Left cardiac atrium (tissue), 4 donors: ENCODE data around the gene LENG8. TPM values are rescaled to one million over a fixed set of nuclear protein-coding genes. Genes with fewer than 3 reads are reported as not detected.
A peak's percentile ranks its signal among the peaks of the same experiment; 100 is the strongest.
"Not testable (repeated sequence)": the region's sequence is repeated elsewhere in the genome, so short reads cannot be mapped to it uniquely, and the experiment has no call there.

ENCODE experiments used
- ATAC-seq, 2 donors: fragments of 200-7000 bp; cut with Tn5 transposase; one replicate each; pipeline ENCODE4 v1.9.1; 2020; ENCODE audit warnings: mild to moderate bottlenecking in 2 of 2, moderate library complexity in 2 of 2
- DNase-seq: peaks from one replicate; pipeline ENCODE4 v3.0.0-alpha.2; 2020
- intact Hi-C, 2 donors: fragments of 100-400 bp; cut with DNase I; formaldehyde crosslinking; loops; one replicate each; pipeline versions ENCODE4 v1.14.1 to v1.15.1; 2022 to 2023
- total RNA-seq, 2 donors: library from RNA; stranded (reverse); fragmentation: NEBNext Ultra II Directional; extraction: Animal tissue kit (Norgen Biotek cat#: 25700); gene quantifications; one replicate each; pipeline ENCODE4 v1.2.1, GENCODE V29; 2021
- donor health status: DM: no; HTN: yes; CAD: no.
- donor health status: DM: no; HTN: yes; CAD: no; lungs with severe emphysema.
- donor health status: DM: yes; HTN: yes; CAD: no.
- donor health status: Dilated cardiomyopathy.

LENG8 gene
- total RNA-seq, 2 donors from 2014 or later = 66.6 to 76.5 TPM

GRCh38 chr19:54457773-54458647 lies 9.0 kb downstream of the LENG8 start:
- no peak for ATAC-seq
- intact Hi-C loops = no loop called here
- no peak for DNase-seq

DNA sequence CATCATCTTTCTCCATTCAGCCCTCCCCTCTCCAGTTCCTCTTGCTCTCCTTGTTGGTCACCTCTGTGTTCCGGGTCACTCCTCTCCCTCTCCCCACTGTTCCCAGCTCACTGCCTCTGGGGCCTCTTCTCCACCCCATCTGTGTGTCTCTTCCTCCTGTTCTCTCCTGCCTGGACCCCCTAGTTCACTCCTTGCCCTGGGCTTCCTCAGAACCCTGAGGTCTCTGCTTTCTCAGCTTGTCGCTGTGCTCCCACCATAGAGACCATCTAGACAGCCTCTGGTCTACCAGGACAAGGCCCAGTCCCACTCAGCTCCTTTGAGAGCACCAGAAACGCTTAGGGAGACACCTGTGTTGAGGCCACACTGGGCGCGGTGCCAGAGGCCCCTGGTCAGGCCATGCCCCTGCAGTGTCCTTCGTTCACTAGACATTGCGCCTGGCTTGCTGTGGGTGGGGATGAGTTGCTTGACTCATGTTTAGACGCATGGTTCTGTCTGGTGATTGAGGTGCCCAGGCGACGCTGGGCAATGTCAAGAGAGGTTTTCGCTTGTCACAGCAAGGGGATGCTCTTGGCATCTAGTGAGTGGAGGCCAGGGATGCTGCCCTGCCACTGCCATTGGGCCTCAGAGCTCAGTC lies 9.8 kb downstream of the LENG8 start:
- DNase-seq (no peak), ATAC-seq (no peak)
- intact Hi-C loops = no loop called here

DNA sequence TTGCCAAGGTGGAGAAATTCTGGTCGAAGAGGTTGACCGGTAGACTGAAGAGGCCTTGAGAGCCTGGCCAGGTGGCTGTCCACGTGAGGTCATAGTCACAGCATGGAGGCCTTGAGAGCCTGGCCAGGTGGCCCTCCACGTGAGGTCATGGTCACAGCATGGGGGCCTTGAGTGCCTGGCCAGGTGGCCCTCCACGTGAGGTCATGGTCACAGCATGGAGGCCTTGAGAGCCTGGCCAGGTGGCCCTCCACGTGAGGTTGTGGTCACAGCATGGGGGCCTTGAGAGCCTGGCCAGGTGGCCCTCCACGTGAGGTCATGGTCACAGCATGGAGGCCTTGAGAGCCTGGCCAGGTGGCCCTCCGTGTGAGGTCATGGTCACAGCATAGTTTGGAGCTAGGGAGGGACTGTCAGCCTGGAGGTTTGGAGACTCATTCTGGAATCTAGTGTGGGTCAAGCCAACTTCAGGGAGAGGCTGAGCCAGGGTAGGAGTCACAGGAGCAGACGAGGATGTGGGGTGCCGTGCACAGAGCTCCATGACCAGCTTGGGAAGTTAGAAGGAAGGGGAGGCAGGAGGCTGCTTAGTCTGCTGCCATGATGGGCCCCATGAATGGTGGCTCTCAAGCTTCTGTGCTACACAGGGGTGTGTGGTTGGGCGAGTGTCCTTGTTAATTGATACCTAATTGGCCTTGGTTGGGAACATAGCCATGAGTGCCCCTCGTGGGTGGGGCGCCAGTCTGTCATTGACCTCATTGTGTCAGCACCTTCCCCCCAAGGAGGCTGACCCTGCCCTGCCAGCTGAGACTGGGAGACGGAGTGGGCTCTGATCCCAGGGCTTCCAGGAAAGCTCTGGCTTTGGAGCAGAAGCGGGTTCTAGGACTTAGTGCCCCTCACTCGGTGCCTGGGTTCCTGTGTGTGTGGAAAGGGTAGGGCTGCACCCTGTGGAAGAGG lies 10.6 kb downstream of the LENG8 start:
- ATAC-seq (no peak), DNase-seq (no peak)

DNA sequence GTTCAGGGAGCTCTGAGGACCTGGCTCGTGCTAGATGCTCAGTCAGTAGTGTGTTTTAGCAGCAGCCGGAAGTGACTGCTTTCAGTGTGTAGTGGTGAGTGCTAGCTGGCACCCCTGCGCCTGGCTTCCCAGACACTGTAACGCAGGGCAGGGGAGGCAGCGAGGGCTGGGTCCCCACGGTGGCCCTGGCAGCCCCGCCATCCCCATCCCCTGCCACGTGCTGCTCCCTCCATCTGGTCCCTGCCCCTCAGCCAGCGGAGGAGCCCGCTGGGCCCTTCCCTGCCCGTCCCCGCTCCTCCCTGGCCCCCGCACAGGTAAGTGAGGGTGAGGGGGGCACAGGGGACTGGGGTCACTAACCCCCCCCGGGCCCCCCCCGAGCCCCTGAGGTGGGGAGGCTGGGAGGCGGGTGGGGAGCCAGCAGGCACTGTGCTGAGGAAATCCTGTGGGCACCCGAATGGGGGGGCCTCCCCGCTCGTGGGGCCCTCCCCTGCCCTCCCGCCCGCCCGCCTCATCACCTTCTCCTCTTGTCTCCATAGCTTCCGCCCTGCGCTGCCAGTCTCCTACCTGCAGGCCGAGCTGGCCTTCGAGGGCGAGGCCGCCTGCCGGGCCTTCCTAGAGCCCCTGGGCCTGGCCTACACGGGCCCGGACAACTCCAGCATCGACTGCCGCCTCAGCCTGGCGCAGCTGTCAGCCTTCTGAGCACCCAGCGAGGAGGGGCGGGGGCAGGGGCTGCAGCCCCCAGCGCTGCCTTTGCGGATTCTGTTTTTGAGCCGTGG lies 11.4 kb downstream of the LENG8 start:
- intact Hi-C loops = no loop called here
- ATAC-seq (no peak), DNase-seq (no peak)

More for the DNA sequence above, 10.6 kb downstream of the LENG8 start:
- intact Hi-C loops = no loop called here

DNA sequence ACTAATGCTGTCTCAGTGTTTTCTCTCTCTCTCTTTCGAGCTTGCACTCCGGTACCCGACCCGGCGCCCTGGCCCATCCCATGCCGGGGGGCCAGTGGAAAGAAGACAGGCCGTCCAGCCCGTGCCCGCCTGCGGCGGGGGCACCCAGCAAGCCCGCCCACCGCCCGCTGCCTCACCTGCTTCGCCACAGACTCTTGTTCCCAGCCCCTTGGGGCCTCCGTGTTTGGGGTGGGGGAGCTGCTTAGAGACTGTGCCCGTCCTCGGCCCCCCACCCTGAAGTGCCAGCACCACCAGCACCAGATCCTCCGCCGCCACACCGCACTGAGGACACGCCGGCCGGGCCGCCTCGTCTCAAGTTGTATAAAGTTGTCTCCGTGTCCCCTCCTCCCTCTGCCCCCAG lies 12.2 kb downstream of the LENG8 start:
- intact Hi-C loops = no loop called here
- no peak for ATAC-seq
- peak; percentile 32 for DNase-seq

DNA sequence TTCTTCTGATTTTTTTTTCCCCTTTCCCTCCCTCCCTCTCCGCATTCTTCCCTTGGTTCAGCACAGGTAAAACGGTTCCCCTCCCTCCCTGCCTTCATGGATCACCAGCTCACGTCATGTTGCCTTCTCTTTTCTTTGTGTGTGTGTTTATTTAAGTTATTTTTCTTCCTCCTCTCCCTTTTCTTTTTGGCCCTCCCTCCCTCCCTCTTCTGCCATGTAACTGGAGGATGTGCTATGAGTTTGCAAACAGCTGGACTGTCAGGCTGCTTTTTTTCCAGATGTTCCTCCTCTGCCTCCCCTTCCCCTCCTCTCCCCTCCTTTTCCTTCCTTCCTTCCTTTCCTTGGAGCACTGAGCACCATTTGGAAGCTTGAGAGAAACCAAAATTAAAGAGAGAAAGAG lies 12.6 kb downstream of the LENG8 start:
- no peak for DNase-seq
- intact Hi-C loops = no loop called here
- ATAC-seq = no peak

DNA sequence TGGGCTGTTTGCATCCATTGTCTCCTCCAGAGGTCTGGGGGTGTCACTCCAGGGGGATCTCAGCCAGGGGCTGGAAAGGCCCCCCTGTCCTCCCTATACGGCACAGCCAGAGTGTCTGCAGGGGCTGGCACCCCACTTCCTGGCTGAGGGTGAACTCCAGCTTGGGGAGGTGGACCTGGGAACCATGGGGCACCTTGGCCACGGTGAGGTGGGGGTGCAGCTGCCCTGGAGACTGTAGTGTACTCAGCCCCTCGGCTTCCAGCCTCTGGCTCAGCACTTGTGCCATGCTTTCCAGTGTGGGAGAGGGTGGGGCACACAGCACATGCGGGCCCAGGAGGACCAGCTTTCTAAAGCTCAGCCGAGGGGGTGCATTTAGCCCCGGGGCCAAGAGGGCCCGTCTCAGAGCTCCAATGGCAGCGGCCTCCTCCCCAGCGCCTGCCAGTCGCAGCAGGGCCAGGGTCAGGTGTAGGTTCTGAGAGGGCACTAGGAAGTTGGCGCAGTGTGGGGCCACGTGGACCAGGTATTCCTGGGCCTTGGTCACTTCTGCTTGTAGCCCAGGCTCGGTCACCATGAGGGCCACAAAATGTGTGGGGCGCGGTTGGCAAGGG lies 13.2 kb downstream of the LENG8 start:
- intact Hi-C loops = no loop called here

DNA sequence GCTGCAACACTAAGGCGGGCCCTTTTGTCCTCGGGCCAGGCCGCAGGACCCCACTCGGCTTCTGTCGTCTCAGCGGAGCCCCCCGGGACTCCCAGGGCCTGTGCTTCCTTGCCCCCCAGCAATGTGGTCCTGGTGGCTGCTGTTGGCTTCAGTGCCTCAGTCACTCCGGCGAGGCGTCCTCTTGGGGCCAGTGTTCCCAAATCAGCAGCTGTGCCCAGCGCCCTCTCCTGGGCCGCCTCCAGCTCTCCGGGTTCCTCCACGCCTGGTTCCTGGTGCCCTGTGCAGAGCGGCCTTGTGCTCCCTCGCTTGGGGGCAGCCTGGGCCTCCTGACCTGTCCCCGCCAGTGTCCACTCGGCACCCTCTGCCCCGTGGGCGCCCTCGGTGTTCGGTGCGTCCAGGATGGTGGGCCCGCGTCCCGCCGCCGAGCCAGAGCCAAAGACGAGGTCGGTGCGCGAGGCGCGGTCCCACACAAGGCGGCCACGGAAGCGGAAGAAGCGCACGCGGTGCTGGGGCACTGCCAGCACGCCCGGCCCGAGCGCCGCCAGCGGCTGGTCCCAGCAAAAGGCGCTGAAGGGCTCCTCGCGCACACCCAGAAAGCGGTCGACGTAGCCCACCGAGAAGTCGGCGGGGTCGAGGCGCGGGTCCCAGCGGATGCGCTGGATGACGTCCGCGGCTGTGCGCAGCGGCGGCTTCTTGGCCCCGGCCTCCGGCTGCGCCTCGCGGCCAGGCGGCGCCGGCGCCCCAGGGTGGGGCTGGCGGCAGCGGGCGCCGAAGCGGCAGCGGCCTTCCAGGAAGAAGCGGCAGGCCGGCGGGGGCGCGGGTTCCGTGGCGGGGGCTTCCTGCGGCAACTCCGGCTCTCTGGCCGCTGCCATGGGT lies 13.9 kb downstream of the LENG8 start:
- intact Hi-C loops = no loop called here
- peak; percentile 88 for DNase-seq
- peak; percentile 22 to 52 for ATAC-seq

More for the DNA sequence above, 13.2 kb downstream of the LENG8 start:
- DNase-seq = peak; percentile 41
- ATAC-seq = no peak

GRCh38 chr19:54463531-54464043 lies 14.6 kb downstream of the LENG8 start, which contains the start of gene LENG9:
Gene LENG9 (minus strand): TSS chr19:54463778. CDS start chr19:54463526, 252 bp downstream.
- ATAC-seq = peak; percentile 75 to 81
- intact Hi-C loops = no loop called here
- peak; percentile 100 for DNase-seq

GRCh38 chr19:54464044-54464629 lies 15.1 kb downstream of the LENG8 start:
- intact Hi-C loops = no loop called here
- DNase-seq (peak; percentile 90), ATAC-seq (peak; percentile 27 to 55)

- intact Hi-C loops = no loop called here
- DNase-seq (peak; percentile 95), ATAC-seq (peak; percentile 79 to 80)
These were observed 15.8 kb downstream of the LENG8 start for GRCh38 chr19:54464630-54465425.

- DNase-seq (peak; percentile 40), ATAC-seq (no peak)
- intact Hi-C loops = no loop called here
These were observed 16.6 kb downstream of the LENG8 start for GRCh38 chr19:54465426-54466109.

- intact Hi-C loops, ATAC-seq, DNase-seq: not testable (repeated sequence)
These were observed 17.1 kb downstream of the LENG8 start for GRCh38 chr19:54466110-54466480.

DNA sequence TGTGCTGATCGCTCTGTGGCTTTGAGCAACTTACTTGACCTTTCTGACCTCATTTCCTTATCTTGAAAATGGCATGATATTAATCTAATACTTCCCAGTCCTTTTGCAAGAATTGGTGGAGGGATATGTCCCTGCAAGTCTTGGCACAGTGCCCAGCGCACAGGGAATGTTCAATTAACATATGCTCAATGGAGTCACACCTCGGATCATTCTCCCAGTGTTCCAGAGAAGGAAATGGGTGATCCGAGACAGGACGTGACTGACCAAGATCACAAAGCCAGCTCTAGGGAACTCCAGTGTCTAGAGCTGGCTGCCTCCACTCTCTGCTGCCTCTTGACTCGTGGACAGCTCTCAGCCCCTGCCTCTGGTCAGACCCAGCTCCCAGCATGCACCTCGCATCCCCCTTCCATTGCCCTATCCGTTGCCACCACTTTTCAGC lies 20.5 kb downstream of the LENG8 start:
- ATAC-seq = no peak
- intact Hi-C loops = no loop called here
- DNase-seq = peak; percentile 73

- ATAC-seq (no peak), DNase-seq (no peak)
- intact Hi-C loops = no loop called here
These were observed 21.4 kb downstream of the LENG8 start for GRCh38 chr19:54470276-54470887.
